ENCODE measurements around the gene ITGAL. TPM values are rescaled to one million over a fixed set of nuclear protein-coding genes. Genes with fewer than 3 reads are reported as not detected.

Gene ITGAL
- total and polyA plus RNA-seq, 2 of the 13 experiments (the other 11 are each of a cell fraction or from before 2014, with no cell fraction given) = 0.86 to 1.2 TPM

GRCh38 chr16:30430428-30430970 is 42.0 kb upstream of the ITGAL start (continued):
- peak; percentile 71; the same call in 1 of the 2 replicates for TF ChIP-seq AKNA (CRISPR knock-in tag; IDR thresholded peaks at IDR 0.05; ENCODE audit: borderline replicate concordance)
- TF ChIP-seq ZNF598 (CRISPR knock-in tag; IDR thresholded peaks at IDR 0.05; ENCODE audit: borderline replicate concordance) = no peak; the same call in 1 of the 2 replicates
- 0 out of 2 replicates have a peak, but pooled peaks have one; percentile 42 for TF ChIP-seq ZNF503 (CRISPR knock-in tag; IDR thresholded peaks at IDR 0.05)
- no peak for TF ChIP-seq KDM3A (CRISPR knock-in tag; IDR thresholded peaks at IDR 0.05; ENCODE audit: low read depth)
- peak; percentile 21; the same call in 1 of the 2 replicates for TF ChIP-seq GATAD1 (CRISPR knock-in tag; IDR thresholded peaks at IDR 0.05)
- peak; percentile 94; the same call in 1 of the 2 replicates for TF ChIP-seq ZNF512B (CRISPR knock-in tag; IDR thresholded peaks at IDR 0.05; ENCODE audit: borderline replicate concordance)
- no peak for TF ChIP-seq RARA (CRISPR knock-in tag; IDR thresholded peaks at IDR 0.05)
- peak; percentile 49; the same call in 1 of the 2 replicates for TF ChIP-seq SATB2 (CRISPR knock-in tag; IDR thresholded peaks at IDR 0.05)
- no peak for TF ChIP-seq ATM (IDR thresholded peaks at IDR 0.05; ENCODE audit: borderline replicate concordance)
- TF ChIP-seq DMTF1 (CRISPR knock-in tag; IDR thresholded peaks at IDR 0.05) = no peak
- peak; percentile 72 for TF ChIP-seq MYPOP (CRISPR knock-in tag; IDR thresholded peaks at IDR 0.05)
- peak; percentile 74 for TF ChIP-seq SPEN (CRISPR knock-in tag; IDR thresholded peaks at IDR 0.05; ENCODE audit: low read depth)
- TF ChIP-seq TIGD3 (CRISPR knock-in tag; IDR thresholded peaks at IDR 0.05; ENCODE audit: borderline replicate concordance) = 0 out of 2 replicates have a peak, but pooled peaks have one; percentile 51
